ENCODE results near the gene KCNB1.

Gene KCNB1

DNA sequence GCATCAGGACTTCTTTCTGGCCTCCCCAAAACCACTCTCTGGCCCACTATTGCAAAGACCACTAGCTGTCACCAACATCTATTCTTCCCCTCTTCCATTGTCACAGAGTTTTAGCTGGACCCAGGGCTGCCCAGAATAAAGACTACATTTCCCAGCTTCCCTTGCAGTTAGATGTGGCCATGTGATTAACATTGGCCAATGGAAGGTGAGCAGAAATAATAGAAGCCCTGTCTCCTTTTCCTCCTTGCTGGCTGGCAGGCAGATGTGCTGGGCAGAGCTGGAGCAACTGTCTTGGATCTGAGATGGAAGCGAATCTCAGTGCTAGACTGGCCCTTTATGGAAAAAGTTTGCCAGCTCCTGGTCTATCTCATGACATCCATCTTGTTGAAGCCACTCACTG, 97.0 kb downstream of the KCNB1 start:
- no peak for DNase-seq

DNA sequence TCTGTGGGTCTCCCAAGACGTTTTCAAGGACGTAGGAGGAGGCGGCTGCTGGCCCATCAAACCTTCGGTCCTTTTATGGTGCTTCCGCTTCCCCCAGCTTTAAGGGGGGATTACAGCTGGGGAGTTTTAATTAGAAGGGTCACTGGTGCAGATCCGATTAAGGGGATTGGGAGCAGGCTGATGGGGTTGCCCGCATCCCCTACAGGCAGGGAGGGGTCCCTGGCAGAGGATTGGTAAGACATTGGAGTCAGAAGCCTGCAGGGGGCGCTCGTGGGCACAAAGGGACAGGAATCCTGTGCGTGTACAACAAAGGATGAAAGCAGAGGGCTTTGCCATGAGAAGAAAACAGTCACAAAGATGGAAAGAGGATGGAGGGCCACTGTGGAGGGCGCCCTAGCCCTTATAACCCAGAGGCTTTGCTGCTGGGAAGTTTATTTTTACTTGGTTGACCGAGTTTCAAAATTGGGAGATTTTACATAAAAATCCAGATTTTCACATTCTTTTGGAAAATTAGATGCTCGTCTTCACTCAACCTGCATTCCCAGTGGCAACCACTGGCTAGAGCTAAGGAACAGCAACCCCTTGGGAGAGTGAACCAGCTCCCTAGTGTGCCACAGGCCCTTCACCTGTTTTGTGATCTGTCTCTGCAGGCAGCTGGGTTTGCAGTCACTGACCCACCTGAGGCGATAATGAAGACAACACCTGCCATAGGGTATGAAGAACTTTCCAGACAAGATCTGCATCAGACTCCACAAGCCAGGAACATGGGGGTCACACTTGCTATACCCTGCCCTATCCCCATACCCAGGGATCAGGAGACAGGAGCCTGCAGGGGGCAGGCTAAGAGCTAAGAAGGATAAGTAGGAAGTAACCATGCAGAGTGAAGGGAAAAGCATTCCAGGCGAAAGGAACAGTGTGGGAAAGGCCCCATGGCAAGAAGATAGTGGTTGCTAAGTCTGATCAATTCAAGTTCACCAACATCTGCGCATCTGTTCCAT, 97.7 kb downstream of the KCNB1 start:
- DNase-seq: peak; percentile 70

DNA sequence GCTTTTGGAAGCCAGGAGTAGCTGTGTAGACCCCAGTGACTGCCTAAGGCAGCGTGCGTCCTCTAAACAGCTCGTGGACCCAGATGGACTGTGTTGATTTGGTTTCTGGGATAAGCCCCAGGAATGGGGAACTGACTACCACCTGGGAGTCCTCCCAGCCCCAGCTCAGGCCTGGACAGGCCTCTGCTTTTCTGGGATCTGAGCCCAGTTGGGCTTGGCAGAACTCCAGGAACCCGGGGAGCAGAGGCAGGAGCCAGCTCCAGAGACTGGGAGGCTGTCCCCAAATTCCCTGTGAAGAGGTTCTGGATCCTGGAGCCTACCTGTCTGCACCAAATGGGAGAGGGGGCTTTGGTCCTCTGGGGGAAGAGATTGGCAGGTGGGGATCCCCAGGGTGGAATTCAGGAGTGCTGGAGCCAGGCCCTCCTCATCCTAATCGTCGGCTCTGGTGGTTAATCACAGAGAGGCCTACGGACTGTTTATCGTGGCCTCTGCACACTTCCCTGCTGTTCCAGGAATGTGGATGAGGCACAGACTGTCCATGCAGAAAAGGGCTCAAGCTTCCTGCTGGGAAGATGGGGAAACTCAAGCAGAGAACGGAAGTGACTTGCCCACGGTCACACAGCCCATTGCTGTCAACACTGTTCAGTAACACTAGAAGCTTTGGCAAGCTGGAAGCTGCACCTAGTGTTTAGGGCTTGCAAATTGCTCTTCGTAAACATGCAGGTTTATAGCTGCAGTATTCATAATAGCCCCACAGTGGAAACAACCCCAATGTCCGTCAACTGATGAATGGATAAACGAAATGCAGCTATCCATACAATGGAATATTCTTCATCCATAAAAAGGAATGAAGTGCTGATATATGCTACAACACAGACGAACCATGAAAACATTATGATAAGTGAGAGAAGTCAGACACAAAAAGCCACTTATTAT, 100.6 kb downstream of the KCNB1 start:
- DNase-seq: no peak

DNA sequence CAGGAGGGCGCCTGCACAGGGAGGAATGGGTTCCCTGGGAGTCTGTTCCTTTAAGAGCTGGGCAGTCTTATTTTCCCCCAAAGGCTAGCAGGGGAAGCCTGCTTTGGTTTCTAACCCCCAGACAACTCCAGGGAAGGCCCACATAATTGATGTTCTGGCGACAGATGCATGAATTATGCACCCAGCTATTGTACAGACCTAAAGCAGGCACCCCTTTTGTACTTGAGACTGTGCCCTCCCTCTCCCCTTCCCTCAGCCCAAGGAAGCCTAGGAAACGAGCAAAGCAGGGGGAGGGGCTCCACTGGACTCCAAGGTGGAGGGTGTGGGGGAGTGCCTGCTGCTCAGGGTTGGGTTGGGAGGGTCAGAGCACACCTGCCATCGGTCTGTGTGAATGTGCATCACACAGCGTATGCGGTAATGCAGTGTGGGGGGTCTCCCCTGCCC, 102.1 kb downstream of the KCNB1 start:
- DNase-seq: no peak

DNA sequence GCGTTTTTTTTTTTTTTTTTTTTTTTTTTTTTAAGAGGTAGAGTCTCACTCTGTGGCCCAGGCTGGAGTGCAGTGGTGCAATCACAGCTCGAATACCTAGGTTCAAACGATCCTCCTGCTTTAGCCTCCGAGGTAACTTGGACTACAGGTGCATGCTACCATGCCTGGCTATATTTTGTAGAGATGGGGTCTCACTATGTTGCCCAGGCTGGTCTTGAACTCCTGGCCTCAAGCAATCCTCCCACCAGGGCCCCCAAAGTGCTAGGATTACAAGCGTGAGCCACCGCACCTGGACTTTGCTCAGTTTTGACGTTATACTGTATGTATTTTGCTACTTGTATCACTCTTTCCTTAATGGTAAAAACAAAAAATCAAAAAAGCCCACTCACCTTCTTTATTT, 103.1 kb downstream of the KCNB1 start:
- DNase-seq: no peak

DNA sequence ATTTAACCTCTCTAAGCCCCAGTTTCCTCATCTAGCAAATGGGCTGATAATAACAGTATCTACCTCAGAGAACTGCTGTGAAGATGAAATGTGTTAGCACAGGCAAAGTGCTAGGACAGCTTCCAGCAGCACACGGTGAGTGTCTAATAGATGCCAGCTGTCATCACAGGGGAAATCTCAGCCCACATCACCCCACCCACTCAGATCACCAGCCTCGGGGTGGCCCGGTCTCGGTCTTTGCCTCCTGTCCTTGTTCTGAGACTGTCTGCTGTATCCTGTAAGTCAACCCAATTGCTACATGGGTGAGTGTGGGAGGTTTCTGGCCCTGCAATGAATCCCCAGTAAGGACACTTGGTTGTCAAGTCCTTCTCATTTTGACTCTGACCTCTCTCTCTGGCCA, 105.1 kb downstream of the KCNB1 start:
- no peak for DNase-seq

DNA sequence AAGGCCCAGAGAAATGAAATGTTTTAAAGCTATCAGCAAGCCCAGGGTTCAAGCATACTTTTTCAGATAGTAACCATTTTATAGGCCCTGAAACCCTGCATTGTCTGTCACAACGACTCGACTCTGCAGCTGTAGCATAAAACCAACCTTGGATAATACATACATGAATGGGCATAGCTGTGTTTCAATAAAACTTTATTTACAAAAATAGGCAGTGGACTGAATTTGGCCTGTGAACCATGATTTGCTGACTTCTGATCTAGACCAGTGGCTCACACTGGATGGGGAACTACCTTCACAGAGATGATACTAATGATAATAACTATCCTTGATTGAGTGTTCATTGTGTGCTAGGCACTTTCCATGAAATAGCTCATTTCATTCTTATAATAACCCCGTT, 107.3 kb downstream of the KCNB1 start:
- no peak for DNase-seq

DNA sequence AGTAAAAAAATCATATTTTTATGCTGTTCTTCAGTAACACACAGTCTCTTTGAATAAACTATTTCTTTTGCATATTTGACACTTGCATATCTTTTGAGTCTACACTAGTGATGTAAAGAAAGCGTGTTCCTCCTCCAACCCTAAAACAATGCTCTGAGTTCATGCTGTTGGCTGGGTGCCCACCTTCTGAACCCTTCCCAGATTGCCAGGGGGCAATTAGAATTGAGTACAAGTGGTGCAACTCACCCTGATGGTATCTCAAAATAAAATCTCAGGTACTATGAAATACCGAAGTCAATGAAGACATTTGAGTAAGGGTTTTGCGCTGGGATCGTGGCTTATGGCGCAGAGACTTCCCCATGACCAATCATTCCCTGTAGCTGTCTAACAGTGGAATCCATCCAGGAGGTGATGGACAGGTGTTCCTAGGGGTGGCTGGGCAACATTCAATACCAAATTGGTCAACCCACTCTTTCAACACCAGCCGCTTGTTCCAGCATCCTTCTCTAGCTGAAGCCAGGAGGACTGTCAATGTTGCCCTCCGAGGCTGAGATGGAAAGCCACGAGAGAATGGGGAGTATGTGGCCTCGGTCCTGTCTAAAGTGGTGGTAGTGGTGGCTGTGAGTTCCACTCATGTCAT, 110.3 kb downstream of the KCNB1 start:
- DNase-seq: no peak

DNA sequence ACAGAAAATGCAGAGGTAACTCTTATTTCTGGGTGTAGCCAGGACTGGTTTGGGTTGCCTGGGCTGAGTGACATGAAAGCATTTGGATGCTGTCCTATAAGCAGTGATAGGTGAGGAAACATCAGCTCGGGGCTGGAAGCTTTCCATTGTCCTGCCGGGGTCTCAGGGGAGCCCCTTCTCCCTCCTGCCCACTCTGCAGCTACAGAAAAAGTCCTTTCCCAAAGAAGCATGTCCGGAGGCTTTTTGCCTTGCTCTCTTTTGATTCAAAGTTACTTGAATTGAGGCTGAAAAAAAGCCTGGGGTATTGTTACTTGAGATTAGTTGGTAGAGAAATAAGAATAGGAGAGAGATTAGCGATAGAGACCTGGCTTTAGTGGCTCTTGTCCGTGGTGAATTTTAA, 113.9 kb downstream of the KCNB1 start:
- DNase-seq: no peak

DNA sequence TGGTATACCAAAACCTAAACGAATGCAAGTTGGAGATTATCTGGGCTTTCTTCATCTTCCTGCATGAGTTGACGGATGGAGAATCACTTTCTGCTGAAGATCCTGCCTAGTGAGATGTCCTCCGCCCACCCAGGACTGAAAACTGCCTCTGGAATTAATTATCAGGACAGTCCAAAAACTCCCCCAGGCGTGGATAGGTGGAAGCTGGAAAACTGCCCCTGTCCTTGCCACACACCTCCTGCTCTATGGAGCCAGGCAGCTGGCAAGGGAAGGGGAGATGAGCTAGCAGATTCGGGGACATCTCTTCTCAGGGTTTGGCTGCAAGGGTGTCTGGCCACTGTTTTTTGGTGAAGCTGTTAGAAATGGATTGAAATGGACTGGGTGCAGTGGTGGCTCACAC, 115.4 kb downstream of the KCNB1 start:
- no peak for DNase-seq

DNA sequence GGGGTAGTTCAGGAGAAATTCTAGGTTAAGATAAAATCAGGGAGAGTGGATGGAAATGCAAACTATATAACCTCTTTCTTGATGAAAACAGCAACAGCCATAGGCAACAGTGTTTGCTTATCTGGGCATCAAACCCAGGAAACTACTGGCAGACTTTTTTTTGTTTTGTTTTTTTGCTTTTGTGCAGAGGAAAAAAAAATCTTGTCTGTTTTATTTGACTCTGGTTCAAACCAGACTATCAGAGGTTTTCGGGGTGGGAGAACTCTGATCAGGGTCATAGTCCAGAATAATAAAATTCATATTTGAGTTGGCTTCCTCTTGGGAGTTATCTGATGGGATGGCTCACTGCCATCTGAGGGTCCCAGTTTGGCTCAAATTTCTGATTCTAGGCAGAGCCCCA, 115.8 kb downstream of the KCNB1 start:
- no peak for DNase-seq

DNA sequence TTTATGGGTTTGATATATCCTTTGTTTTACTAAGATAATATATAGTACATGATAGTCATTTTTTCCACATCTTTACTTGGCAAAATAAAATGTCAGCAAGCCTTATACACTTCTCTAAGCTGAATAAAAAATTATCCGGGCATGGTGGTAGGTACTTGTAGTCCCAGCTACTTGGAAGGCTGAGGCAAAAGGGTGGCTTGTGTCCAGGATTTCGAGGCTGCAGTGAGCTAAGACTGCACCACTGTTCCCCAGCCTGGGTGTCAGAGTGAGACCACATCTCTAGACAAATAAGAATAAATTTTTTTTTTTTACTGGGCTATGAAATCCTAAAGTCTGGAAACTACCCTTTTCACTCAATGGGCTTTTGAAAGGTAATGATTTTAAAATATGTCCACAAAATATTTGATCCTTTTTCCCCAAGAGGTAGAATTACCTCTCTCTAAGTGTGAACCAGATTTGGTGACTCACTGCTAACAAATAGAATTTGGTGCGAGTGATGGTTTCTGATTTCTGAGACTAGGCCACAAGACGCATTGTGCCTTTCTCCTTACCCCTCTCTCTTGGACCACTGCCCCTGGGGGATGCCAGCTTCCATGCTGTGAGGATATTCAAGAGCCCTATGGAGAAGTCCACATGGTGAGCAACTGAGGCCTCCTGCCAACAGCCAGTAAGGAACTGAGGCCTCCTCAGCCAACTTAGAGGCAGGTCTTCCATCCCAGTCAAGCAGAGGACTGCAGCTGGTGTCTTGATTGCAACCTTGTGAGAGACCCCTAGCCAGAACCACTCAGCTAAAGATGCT, 120.4 kb downstream of the KCNB1 start:
- DNase-seq: no peak

DNA sequence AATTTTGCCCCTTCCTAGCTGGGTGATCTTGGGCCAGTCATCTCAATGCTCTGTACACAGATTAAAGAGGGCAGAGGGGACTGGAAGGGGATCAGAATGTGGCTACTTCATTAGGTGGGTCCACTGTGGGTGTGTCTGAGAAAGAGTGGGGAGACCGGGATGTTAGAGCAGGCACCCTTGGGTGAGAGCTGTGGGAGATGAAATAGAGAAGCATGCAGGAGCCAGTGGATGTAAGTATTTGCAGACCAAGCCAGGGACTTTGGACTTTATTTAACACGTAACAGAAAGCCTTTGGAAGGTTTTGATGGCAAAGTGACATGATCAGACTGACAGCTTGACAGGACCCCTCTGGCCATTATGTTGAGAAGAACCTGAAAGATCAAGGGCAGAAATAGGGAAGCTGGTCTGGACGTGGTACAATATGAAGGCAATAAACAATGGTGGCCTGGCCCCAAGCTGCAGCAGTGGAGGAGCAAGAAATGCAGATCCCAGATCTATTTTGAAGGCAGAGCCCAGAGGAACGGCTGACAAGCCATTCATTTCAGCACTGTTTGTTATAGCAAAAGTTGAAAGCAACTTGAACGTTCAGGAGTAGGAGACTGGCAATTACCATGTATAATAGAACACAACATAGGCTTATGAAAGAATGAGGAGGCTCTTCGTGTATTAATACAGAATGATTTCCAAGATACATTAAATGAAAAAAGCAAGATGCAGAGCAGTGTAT, 122.1 kb downstream of the KCNB1 start:
- DNase-seq: no peak

DNA sequence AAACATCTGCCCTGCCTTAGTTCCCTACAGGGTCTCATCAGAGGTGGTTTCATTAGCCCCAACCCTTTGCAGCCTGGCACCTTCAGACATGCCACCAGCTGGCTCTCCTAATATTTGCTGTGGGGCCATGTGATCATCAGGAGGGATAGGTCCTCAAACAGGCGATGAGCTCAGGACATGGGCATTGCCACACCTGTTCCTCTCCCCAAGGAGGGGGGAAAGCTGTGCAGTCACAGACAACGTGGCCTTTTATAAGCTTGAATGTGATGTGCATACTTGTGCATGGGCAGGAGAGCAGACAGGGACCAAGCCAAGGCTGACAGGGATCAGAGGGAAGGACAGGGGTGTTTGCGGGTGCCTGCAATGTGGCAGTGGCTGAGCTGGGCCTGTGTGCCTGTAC, 125.8 kb downstream of the KCNB1 start:
- DNase-seq: no peak

DNA sequence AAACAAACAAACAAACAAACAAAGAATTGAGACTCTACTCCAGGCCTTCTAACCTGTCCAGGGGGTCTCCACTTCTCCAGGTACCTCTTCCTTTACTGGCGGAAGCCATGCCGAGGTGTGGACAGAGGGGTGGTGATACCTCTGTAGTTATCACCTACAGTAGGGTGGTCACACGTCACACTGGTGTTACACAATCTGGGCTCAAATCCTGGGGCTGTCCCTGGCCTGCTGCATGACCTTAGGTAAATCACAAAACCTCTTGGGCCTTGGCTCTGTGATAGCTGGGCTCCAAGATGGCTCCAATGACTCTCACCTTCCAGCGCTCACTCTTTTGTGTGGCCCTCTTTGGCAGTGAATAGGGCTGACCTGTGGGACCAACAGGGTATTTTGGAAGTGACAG, 127.8 kb downstream of the KCNB1 start:
- DNase-seq: no peak

DNA sequence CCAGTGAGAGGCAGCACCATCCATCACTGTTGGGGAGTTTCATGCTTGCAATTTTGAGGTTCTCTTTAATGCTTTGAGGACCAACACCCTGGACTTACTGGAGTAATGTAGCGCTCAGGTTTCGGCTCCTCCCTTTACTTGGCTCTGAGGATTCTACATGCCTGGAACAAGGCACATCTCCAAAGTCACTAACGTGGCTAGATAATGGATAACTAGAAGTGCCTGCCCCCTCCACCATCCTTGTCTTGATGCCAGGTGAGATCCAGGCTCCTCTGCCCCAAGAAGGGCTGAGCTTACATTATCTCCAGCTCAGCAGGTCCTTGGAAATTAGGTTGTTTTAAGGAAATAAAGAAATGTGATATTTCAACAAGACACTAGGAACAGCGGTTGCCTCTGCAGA, 129.1 kb downstream of the KCNB1 start:
- no peak for DNase-seq

DNA sequence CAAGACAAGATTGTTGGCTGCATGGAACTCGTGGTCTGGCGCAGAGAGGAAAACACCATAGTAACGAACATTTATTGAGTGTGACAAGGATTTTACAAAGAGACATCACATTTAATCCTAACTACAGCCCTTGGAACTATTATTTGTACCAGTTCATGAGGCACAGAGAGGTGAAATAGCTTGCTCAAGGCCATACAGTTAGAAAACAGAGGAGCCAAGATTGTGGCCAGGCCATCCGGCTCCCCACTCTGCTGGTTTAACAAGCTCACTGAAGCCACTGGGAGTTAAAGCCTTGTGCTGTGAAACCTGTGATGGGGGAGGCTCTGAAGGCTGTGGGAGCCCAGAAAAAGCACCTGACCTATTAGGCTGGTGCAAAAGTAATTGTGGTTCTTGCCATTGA, 129.7 kb downstream of the KCNB1 start:
- no peak for DNase-seq

DNA sequence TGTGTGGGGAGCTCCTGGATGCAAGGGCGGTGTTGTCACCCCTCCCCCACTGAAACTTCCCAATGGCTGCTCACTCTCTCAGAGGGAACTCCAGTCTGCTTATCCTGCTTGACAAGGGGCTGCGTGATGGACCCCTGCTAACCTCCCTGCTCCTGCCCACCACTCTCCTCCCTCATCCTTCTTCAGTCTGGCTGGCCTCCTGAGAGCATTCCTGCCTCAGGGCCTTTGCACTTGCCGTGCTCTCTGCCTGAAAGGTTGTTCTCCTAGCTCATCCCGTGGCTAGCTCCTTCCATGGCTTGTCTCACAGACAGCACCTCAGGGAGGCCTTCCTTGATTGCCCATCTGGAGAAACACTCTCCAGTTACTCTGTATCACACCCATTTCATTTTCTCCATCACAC, 130.7 kb downstream of the KCNB1 start:
- DNase-seq: no peak

DNA sequence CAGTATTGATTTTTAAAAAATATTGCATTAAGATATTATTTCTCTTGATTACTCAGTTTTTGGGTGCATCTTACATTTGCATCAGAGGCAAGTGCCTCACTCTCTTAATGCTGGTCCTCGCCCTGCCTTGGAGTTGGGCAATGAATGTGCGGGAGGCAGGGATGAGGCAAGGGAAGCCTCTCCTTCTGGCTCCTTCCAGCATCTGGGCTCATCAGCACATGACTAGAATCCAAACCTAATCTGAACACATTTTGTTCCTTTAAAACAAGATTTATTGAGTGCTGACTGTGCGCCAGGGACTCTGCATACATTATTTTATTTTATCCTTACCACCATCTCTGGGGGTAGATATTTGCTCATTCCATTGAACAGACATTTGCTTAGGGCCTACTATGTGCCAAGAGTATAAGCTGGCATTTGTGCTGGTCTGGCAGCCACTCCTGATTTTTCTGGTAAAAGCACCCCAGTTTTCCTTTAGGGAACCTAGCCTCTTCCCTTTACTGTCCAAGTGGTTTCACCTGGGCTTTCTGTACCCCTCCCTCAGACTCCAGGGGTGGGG, 132.7 kb downstream of the KCNB1 start:
- DNase-seq: no peak

DNA sequence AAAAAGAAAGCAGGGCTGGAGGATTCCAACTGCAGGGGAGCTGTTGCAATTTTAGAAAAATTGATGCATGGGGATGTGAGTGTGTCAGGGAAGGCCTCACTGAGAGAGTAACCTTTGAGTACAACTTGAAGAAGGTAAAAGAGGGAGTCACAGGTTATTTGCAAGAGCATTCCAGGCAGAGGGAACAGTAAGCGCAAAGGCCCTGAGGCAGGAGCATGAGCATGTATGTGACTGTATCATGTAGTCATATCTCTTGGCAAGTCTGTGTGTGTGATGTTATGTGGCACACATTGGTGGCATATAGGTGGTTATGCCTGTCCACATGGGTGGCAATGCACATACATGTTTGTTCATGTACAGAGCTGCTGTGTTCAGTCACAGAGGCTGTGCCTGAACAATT, 133.4 kb downstream of the KCNB1 start:
- DNase-seq: no peak

DNA sequence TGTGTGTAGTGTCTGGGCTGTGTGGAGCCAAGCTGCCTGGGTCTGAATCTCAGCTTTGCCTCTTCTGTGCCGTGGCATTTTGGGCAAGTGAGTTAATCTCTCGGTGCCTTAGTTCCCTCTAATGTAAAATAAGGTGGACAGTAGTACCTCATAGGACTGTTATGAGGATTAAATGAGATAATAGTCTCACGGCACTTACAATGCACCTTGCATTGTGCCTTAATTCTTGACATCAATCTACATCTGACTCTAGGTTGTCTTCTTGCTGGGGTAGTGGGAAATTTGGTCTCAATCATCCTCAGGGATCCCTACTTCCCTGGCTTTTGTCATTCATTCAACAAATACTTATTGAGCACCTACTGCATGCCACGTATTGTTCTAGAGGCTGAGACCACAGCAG, 133.9 kb downstream of the KCNB1 start:
- DNase-seq: no peak
